NCI-H345 treated with DMSO at 0.1 percent for 48 hours (cell line): ENCODE measurements around the gene PTPRM.

Experiments used
- DNase-seq: peaks from one replicate; lab custom pipeline; 2025; ENCODE audit not compliant: unreplicated experiment; lab: John Stamatoyannopoulos, UW

PTPRM gene

DNA sequence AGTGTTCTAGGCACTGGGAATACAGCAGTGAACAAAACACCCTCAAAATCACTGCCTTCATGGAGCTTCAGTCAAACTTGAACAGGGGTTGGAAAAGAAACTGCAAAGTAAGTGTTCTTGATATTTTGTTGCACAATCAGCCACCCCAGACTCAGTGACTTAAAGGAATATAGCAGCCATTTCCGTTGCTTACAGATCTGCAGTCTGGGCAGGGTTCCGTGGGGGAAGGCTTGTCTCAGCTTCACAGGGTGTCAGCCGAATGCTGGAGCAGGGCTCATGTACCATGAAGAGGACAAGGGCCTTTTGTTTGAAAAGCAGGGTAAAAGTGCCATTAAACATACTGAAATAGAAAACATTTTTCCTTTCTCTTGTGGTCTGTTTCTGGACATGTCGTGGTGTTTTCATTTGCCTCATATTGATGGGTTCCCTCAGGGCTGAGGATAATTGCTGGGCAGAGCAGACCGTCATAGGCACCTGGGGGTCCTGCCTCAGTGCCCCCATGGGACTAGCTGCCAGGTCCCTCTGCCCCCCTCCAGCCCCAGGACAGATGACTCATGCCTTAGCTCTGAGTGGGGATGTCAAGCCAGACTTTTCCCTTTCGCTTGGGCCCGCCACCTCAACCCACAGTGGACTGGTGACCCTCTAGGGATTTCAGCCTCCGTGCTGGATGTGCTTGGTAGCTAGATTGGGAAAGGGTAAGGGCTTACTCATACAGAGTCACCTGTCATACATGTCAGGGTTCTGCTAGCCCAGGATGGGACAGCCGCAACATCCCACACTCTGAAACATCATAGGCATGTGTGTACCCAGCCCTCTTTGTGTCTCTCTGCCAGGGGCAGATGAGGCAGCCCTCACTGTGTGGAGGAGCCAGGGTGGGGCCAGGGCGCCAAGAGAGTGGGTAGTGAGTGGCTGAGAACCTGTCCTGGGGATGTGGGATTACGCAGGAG lies 96.5 kb downstream of the PTPRM start:
- DNase-seq, result no peak

- DNase-seq, result no peak
Measured at GRCh38 chr18:7666195-7666776, 99.2 kb downstream of the PTPRM start.

DNA sequence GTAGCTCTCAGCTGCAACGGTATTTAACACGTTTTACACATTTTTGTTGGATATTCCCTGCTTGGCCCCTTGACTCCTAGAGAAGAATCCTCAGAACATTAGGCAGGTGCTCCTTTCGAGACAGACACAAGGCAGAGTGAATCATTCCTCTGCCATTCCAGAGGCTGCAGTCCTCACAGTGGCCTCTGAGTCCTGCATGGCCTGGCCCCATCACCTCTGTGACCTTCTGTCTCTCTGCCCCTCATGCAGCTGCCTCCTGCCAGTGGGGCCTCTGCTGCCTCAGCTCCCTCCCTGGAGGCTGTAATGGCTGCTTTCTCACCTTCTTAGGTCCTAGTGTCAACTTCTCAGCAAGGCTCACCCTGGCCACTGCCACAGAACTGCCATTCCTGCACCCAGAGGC lies 101.3 kb downstream of the PTPRM start:
- DNase-seq, result no peak

GRCh38 chr18:7669361-7669760 lies 102.2 kb downstream of the PTPRM start:
- no peak for DNase-seq

- no peak for DNase-seq
Measured at GRCh38 chr18:7671105-7671504, 104.0 kb downstream of the PTPRM start.

- DNase-seq, result no peak
Measured at GRCh38 chr18:7676253-7676873, 109.2 kb downstream of the PTPRM start.

DNA sequence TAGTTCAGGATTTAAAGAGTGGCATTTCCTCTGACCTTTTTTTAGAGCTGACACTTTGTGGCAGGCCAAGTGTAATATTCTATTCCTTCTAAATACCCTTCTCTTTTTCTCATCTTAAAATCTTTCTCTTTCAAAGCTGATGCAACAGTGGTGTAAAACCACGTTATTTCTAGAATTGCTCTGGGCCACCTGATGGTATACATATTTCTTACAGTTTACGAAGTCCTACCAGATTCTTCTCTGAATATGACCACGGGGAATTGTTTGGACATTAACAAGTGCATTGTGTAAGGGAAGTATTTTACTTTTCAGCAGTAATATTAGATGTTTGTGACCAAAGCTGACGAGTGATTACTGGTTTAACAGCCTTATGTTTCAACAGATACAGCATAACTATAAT lies 109.9 kb downstream of the PTPRM start:
- no peak for DNase-seq

GRCh38 chr18:7677424-7677823 lies 110.3 kb downstream of the PTPRM start:
- no peak for DNase-seq

- DNase-seq, result no peak
Measured at GRCh38 chr18:7678389-7678788, 111.3 kb downstream of the PTPRM start.

DNA sequence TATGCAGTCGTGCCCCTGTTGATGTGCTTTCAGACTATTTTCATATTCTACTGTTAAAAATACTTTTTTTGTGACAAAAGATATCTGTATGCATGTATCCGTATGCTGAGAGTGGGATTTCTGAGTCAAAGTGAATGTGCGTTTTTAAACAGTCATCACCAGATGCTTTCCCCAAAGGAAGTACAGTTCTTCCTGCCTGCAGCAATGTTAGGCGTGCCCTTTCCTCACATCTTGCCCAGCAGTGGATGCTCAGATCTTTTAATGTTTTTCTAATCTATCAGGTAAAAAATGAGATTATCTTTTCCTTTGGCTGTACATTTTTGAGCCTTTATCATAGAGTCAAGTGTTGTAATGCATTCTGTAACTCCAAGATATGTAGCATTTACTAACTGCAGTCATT lies 111.7 kb downstream of the PTPRM start:
- DNase-seq, result no peak

GRCh38 chr18:7681298-7681697 lies 114.2 kb downstream of the PTPRM start:
- DNase-seq, result no peak

- no peak for DNase-seq
Measured at GRCh38 chr18:7682321-7682720, 115.2 kb downstream of the PTPRM start.

DNA sequence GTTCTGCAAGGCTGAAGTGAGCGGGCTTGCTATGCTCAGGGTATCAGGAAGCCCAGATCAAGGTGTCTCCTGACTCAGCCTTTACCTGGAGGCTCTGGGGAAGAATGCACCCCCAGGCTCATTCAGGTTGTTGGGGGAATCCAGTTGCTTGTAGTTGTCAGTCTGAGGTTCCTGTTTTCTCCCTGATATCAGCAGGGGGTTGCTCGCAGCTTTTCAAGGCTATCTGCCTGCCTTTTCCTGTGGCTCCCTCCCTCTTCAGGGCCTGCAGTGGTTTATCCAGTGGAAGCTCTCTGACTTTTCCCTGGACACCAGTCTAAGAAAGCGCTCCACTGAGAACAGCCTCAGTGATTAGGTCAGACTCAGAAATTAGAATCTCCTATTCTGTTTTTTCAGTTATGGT lies 116.6 kb downstream of the PTPRM start:
- DNase-seq, result no peak

DNA sequence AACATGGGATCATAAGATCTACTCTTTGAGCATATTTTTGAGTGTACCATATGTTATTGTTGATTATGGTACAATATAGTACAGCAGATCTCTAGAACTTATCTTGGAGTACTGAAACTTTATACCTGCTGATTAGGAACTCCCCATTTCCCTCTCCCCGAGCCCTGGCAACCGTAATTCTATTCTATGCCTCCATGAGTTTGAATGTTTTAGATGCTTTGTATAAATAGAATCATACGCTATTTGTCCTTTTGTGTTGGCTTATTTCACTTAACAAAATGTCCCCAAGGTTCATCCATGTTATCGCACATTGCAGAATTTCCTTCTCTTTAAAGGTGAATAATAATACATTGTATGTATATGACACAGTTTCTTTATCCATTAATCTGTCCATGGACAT lies 117.2 kb downstream of the PTPRM start:
- no peak for DNase-seq

- DNase-seq, result no peak
Measured at GRCh38 chr18:7684966-7685365, 117.8 kb downstream of the PTPRM start.

- no peak for DNase-seq
Measured at GRCh38 chr18:7686278-7686677, 119.2 kb downstream of the PTPRM start.

- no peak for DNase-seq
Measured at GRCh38 chr18:7688580-7688979, 121.5 kb downstream of the PTPRM start.

- no peak for DNase-seq
Measured at GRCh38 chr18:7691206-7691605, 124.1 kb downstream of the PTPRM start.

DNA sequence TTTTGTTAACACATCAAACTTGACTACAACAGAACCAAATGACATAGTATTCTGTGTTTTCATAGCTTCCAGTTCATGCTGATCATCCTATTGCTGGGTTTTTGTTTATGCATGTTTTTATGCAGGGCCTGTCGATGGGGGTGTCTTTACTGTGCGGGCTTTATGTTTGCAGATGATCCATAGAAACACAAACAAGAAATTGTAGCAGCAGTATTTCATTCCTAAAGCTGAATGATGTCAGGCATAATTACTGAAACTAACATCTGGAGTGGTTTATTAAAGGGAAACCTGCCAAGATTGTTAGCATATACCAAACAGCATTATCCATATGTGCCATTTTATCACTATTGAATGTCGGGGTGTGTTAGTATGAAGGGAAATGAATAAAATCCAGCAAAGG lies 129.7 kb downstream of the PTPRM start:
- no peak for DNase-seq

DNA sequence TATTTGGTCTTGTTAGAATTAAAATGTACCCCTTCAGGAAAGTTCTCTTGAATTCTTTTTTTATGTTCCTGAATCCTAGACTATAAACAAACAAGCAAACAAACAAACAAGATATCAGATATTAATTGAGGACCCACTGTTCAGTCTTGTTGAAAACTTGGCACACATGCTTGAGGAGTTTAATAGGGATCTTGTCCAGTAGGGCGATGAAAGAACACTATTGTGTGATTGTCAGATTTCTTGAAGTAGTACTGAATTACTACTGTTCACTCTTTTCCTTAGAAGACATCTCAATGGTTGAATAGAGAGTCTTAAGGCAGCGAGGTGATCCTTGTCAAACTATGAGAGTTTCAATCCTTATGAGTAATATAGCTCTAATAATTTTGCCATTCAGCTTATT lies 130.2 kb downstream of the PTPRM start:
- no peak for DNase-seq

GRCh38 chr18:7711495-7711894 lies 144.4 kb downstream of the PTPRM start:
- DNase-seq, result no peak

DNA sequence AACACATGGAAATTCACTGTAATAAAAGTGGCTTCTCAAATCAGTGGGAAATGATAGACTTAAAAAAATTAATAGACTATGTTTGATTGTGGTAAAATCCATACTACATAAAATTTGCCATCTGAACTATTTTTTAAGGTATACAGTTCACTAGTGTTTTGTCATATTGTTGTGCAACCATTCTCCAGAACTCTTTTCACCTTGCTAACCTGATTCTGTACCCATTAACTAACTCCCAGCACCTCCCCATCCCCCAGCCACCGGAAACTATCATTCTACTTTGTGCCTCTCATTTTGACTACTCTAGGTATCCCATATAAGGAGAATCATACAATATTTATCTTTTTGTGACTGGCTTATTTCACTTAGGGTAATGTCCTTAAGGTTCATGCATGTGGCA lies 153.3 kb downstream of the PTPRM start:
- no peak for DNase-seq
